ENCODE measurements around the gene HIPK1. TPM values are rescaled to one million over a fixed set of nuclear protein-coding genes. Genes with fewer than 3 reads are reported as not detected.
"Not testable (repeated sequence)": the region's sequence is repeated elsewhere in the genome, so short reads cannot be mapped to it uniquely, and the experiment has no call there.

Gene HIPK1
- total RNA-seq, 1 donor from 2014 or later, result 45.2 TPM

DNA sequence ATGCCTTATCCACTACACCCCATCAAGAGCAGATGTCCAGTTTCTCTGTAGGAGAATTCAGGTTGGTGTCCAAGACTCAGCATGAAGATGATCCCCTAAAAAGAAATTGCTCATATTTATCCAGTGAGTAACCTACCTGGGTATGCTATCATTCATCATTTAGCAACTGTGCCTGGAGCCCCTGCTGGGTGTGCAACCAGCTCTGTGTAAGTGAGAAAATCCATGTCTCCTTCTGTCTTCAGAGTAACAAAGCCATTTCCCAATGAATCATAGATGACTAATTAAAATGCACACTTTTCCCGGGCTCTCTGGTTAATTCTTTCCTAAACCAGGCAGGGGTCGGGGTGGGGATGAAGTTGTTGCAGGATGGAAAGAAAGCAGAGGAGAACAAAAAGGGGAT, 86.0 kb downstream of the HIPK1 start:
- DNase-seq, result no peak

DNA sequence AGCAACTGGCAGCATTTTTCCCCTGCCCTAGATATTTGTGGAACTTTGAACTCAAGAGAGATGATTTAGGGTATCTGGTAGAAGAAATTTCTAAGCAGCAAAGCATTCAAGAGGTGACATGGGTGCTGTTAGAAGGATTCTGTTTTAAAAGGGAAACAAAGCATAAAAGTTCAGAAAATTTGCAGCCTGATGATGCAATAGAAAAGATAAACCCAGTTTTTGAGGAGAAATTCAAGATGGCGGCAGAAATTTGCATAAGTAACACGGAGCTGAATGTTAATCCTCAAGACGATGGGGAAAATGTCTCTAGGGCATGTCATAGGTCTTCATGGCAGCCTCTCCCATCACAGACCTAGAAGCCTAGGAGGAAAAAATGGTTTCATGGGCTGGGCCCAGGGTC, 90.6 kb downstream of the HIPK1 start:
- DNase-seq, result not testable (repeated sequence)

GRCh38 chr1:114021665-114022099, 92.6 kb downstream of the HIPK1 start:
- no peak for DNase-seq

- no peak for DNase-seq
These were observed 93.8 kb downstream of the HIPK1 start for GRCh38 chr1:114022877-114023276.

DNA sequence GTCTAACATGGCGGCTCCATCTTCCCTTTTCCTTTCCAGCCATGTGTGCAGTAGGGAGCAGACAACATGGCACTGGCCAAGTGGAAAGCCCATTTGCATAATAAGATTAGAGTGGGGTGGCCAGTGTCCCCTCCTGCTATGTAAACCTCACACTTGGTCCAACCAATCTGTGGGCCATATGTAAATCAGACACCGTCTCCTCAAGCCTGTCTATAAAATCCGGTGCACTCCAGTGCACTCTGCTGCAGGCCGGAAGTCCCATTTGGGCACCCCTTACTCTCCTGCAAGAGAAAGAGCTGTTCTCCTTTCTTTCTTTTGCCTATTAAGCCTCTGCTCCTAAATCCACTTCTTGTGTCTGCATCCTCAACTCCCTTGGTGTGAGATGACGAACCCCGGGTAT, 94.3 kb downstream of the HIPK1 start:
- no peak for DNase-seq

DNA sequence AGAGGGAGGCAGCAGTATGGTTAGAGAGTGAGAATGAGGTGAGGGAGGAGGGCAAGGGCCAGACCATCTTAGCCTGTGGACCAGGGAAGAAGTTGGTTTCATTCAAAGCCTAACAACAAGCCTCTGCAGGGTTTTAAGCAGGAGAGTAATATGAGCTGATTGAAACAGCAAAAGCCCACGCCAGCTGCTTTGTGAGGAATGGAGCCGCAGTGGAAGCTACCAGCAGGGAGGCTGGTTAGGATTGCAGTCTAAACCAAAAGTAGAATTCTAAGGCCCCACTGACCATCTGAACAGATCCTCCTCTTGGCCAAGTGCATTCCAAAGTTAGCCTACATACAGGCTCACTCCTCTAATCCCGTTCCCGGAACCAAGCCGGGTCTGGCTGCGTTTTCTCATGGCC, 94.9 kb downstream of the HIPK1 start:
- DNase-seq, result no peak

- no peak for DNase-seq
These were observed 96.7 kb downstream of the HIPK1 start for GRCh38 chr1:114025609-114026401.

DNA sequence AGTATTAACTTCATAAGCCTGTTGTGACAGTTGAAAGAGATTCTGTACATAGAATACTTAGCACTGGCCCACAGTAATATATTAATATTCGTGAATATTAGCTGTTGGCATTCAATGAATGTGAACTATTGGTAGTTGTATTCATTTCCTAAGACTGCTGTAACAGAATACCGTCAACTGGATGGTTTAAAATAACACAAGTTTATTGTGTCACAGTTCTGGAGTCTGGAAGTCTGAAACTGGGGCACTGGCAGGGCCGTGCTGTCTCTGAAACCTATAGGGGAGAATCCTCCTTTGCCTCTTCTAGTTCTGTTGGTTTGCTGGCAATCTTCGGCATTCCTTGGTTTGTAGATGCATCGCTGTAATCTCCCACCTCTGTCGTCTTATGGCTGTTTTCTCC, 97.7 kb downstream of the HIPK1 start:
- DNase-seq, result no peak

Other genes with a start within 250 kb of the HIPK1 start
- gene PHTF1, start 169.8 kb upstream of the HIPK1 start, total RNA-seq, result 39.6 TPM
- 65.4 TPM for gene RSBN1, start 116.8 kb upstream of the HIPK1 start, total RNA-seq
- gene PTPN22, start 57.6 kb upstream of the HIPK1 start, total RNA-seq, result 1.2 TPM
- 1.4 TPM for gene BCL2L15, start 41.7 kb upstream of the HIPK1 start, total RNA-seq
- gene AP4B1, start 24.5 kb upstream of the HIPK1 start, total RNA-seq, result 36.2 TPM
- 6.4 TPM for gene DCLRE1B, start 24.0 kb upstream of the HIPK1 start, total RNA-seq
- 22.5 TPM for gene OLFML3, start 50.1 kb downstream of the HIPK1 start, total RNA-seq
- 7.3 TPM for gene SYT6, start 224.5 kb downstream of the HIPK1 start, total RNA-seq

Data from occipital lobe (tissue), 2 donors.